ENCODE results near the gene TPR. TPM values are rescaled to one million over a fixed set of nuclear protein-coding genes. Genes with fewer than 3 reads are reported as not detected.

Gene TPR
- total and polyA plus RNA-seq, 8 donors, result 12.7 to 273 (median 72.5) TPM

GRCh38 chr1:186301448-186301847, 73.6 kb downstream of the TPR start:
- no peak for DNase-seq
- H3K36me3 ChIP-seq, result no peaks in the 10 kb centered on the region
- H3K27me3 ChIP-seq, result no peaks in the 10 kb centered on the region
- WGBS, 5 donors, result 82 to 93% (median 86%) methylated on average over 7 of the region's 7 CpGs
- intact Hi-C loops (cut with DNase I; ENCODE audit: low total_unique reads), result no loop called here
- no peaks in the 10 kb centered on the region for H3K9me3 ChIP-seq
- H3K4me3 ChIP-seq, result no peak overlapping the region
- no peak overlapping the region for H3K27ac ChIP-seq
- no peaks in the 10 kb centered on the region for H3K4me1 ChIP-seq
- TF ChIP-seq CTCF (IDR thresholded peaks at IDR 0.05), result no peak
- TF ChIP-seq POLR2A (IDR thresholded peaks at IDR 0.05), result no peak
- TF ChIP-seq EP300 (IDR thresholded peaks at IDR 0.05), result no peak
- no peak for TF ChIP-seq POLR2AphosphoS5 (IDR thresholded peaks at IDR 0.05)

GRCh38 chr1:186300056-186300455, 75.0 kb downstream of the TPR start:
- H3K4me1 ChIP-seq, result no peaks in the 10 kb centered on the region
- H3K9me3 ChIP-seq, result no peaks in the 10 kb centered on the region
- no peaks in the 10 kb centered on the region for H3K27me3 ChIP-seq
- intact Hi-C loops (cut with DNase I; ENCODE audit: low total_unique reads), result no loop called here
- H3K36me3 ChIP-seq, result no peaks in the 10 kb centered on the region
- H3K4me3 ChIP-seq, result no peak overlapping the region
- no peak for DNase-seq
- TF ChIP-seq POLR2A (IDR thresholded peaks at IDR 0.05) (no peak), POLR2AphosphoS5 (IDR thresholded peaks at IDR 0.05) (no peak), CTCF (IDR thresholded peaks at IDR 0.05) (no peak), EP300 (IDR thresholded peaks at IDR 0.05) (no peak)
- 87 to 91% (median 91%) methylated on average over 6 of the region's 6 CpGs for WGBS, 5 donors
- no peak overlapping the region for H3K27ac ChIP-seq

- Histone ChIP-seq H3K9me3 (no peaks in the 10 kb centered on the region), H3K36me3 (no peaks in the 10 kb centered on the region), H3K27ac (no peak overlapping the region), H3K4me1 (no peaks in the 10 kb centered on the region), H3K27me3 (no peaks in the 10 kb centered on the region), H3K4me3 (no peak overlapping the region)
- DNase-seq, result no peak
- intact Hi-C loops (cut with DNase I; ENCODE audit: low total_unique reads), result no loop called here
- WGBS, 5 donors, result 79 to 93% (median 87%) methylated on average over 2 of the region's 2 CpGs
- TF ChIP-seq EP300 (IDR thresholded peaks at IDR 0.05), result no peak
- no peak for TF ChIP-seq CTCF (IDR thresholded peaks at IDR 0.05)
- no peak for TF ChIP-seq POLR2A (IDR thresholded peaks at IDR 0.05)
- no peak for TF ChIP-seq POLR2AphosphoS5 (IDR thresholded peaks at IDR 0.05)
These were observed 75.5 kb downstream of the TPR start for GRCh38 chr1:186299570-186299969.

DNA sequence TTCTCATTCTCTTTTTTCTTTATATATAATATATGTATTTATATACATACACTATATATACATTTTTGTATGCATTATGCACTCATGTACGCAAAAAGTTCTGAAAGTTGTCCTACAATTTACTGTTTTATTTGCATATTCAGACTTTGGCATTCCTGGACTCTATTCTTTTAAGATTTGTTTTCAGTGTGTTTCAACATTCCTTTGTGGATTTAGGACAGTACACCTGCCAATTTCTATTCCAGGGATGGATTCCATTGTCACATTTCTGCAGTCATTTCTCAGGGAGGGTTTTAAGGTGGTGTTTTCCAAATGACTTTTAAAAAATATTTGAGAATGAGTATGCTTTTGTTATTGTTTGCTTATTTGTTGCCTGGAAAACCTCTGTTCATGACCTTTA, 76.2 kb downstream of the TPR start:
- H3K36me3 ChIP-seq, result no peaks in the 10 kb centered on the region
- H3K27me3 ChIP-seq, result no peaks in the 10 kb centered on the region
- DNase-seq, result no peak
- H3K4me1 ChIP-seq, result no peaks in the 10 kb centered on the region
- no peak overlapping the region for H3K4me3 ChIP-seq
- no peaks in the 10 kb centered on the region for H3K9me3 ChIP-seq
- intact Hi-C loops (cut with DNase I; ENCODE audit: low total_unique reads), result no loop called here
- 82 to 93% (median 86%) methylated on average over 1 of the region's 1 CpG for WGBS, 5 donors
- TF ChIP-seq CTCF (IDR thresholded peaks at IDR 0.05), result no peak
- TF ChIP-seq EP300 (IDR thresholded peaks at IDR 0.05), result no peak
- TF ChIP-seq POLR2A (IDR thresholded peaks at IDR 0.05), result no peak
- TF ChIP-seq POLR2AphosphoS5 (IDR thresholded peaks at IDR 0.05), result no peak
- no peak overlapping the region for H3K27ac ChIP-seq

All from stomach (tissue), 9 donors.